Fibroblast of skin of right biceps (primary cell): ENCODE data around the gene FADS6.
"Not testable (repeated sequence)": the region's sequence is repeated elsewhere in the genome, so short reads cannot be mapped to it uniquely, and the experiment has no call there.

Experiments
- DNase-seq: peaks from one replicate; pipeline ENCODE4 v3.0.0-alpha.2; 2013

Gene FADS6

GRCh38 chr17:74920306-74920620 lies 26.8 kb upstream of the FADS6 start:
- no peak for DNase-seq

GRCh38 chr17:74919440-74920305 lies 26.2 kb upstream of the FADS6 start:
- no peak for DNase-seq

GRCh38 chr17:74918906-74919305 lies 25.5 kb upstream of the FADS6 start:
- DNase-seq = no peak

- DNase-seq = no peak
These were observed 24.0 kb upstream of the FADS6 start for GRCh38 chr17:74917430-74917829.

GRCh38 chr17:74916851-74917199 lies 23.4 kb upstream of the FADS6 start:
- DNase-seq = no peak

- no peak for DNase-seq
These were observed 22.9 kb upstream of the FADS6 start for GRCh38 chr17:74916136-74916850.

- DNase-seq = not testable (repeated sequence)
These were observed 18.0 kb upstream of the FADS6 start for GRCh38 chr17:74911423-74911822.

- DNase-seq = not testable (repeated sequence)
These were observed 15.7 kb upstream of the FADS6 start for GRCh38 chr17:74909097-74909496.

- no peak for DNase-seq
These were observed 13.6 kb upstream of the FADS6 start for GRCh38 chr17:74907012-74907411.

GRCh38 chr17:74906214-74906793 lies 12.9 kb upstream of the FADS6 start:
- DNase-seq = not testable (repeated sequence)

- DNase-seq = no peak
These were observed 11.4 kb upstream of the FADS6 start for GRCh38 chr17:74904687-74905409.

GRCh38 chr17:74903671-74904070 lies 10.2 kb upstream of the FADS6 start:
- DNase-seq = no peak

- no peak for DNase-seq
These were observed 9.6 kb upstream of the FADS6 start for GRCh38 chr17:74903034-74903433.

- no peak for DNase-seq
These were observed 8.1 kb upstream of the FADS6 start for GRCh38 chr17:74901353-74902135.

- DNase-seq = no peak
These were observed 6.8 kb upstream of the FADS6 start for GRCh38 chr17:74900208-74900607.

GRCh38 chr17:74898376-74898946 lies 5.0 kb upstream of the FADS6 start:
- no peak for DNase-seq

GRCh38 chr17:74893936-74894671 lies 671 bp upstream of the FADS6 start:
- no peak for DNase-seq

GRCh38 chr17:74892013-74892841 lies 1.2 kb downstream of the FADS6 start:
- no peak for DNase-seq

- DNase-seq = no peak
These were observed 2.9 kb downstream of the FADS6 start for GRCh38 chr17:74890554-74890953.

- DNase-seq = no peak
These were observed 5.0 kb downstream of the FADS6 start for GRCh38 chr17:74888469-74888868.
